SK-N-SH treated with all-trans-retinoic acid at 6 μM for 48 hours (cell line): Measurements from ENCODE around the gene ARHGAP4.

ENCODE experiments used
- ARNTL ChIP-seq: fragments of 450-650 bp; formaldehyde crosslinking; IDR thresholded peaks from 2 replicates; pipeline ENCODE4 v1.5.0; 2020; ENCODE audit warnings: low read depth, mild to moderate bottlenecking, moderate library complexity, borderline replicate concordance
- BACH2 ChIP-seq: fragments of 250-450 bp; sonication (Bioruptor Pico); IDR thresholded peaks from 2 replicates; pipeline ENCODE4 v1.9.0; 2021; ENCODE audit warnings: mild to moderate bottlenecking, borderline replicate concordance
- CSRNP3 ChIP-seq: fragments of 250-450 bp; sonication (Bioruptor Pico); IDR thresholded peaks from 2 replicates; pipeline ENCODE4 v1.5.1; 2021; ENCODE audit warnings: mild to moderate bottlenecking, moderate library complexity
- OSR1 ChIP-seq: fragments of 250-450 bp; sonication (Bioruptor Pico); IDR thresholded peaks from 2 replicates; pipeline ENCODE4 v1.8.0; 2022; ENCODE audit warnings: moderate library complexity, mild to moderate bottlenecking, inconsistent platforms
- SNAI2 ChIP-seq: fragments of 250-450 bp; sonication (Bioruptor Pico); IDR thresholded peaks from 2 replicates; pipeline ENCODE4 v1.5.0; 2020; ENCODE audit warnings: mild to moderate bottlenecking, moderate library complexity
- ZNF565 ChIP-seq: fragments of 450-650 bp; formaldehyde crosslinking; conservative IDR thresholded peaks from 2 replicates; pipeline ENCODE4 v1.5.0; 2020; ENCODE audit warnings: low read depth, mild to moderate bottlenecking, moderate library complexity

DNA sequence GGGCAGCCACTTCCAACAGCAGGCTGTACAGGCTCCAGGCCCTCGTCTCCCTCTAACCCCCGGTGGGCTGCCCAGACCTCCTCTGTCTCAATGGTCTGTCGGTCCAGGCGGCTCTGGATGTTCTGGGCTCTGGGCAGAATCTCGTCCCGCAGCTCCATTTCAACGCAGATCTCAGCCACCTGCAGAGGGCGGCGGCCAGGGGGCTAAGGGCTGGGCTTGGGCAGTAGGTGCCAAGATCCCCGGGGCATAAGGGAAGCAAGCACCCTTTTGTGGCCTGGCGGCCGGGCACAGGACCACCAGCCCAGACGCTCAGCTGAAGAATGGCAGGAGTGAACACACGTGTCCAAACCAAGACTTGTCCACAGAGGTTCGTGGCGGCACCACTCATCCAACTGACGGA is 12.4 kb downstream of the ARHGAP4 start:
- no peak for TF ChIP-seq SNAI2 (CRISPR knock-in tag)
- TF ChIP-seq BACH2: no peak
- TF ChIP-seq ZNF565 (CRISPR knock-in tag): no peak
- no peak for TF ChIP-seq CSRNP3 (CRISPR knock-in tag)
- TF ChIP-seq OSR1 (CRISPR knock-in tag): no peak
- no peak for TF ChIP-seq ARNTL (CRISPR knock-in tag)
